Midbrain (tissue), 1 donor: ENCODE measurements around the gene LDLRAD4.
"Not testable (repeated sequence)": the region's sequence is repeated elsewhere in the genome, so short reads cannot be mapped to it uniquely, and the experiment has no call there.

Experiments
- DNase-seq: peaks from one replicate; lab custom pipeline; 2025; lab: John Stamatoyannopoulos, UW

LDLRAD4 gene

GRCh38 chr18:13338318-13338717, 119.8 kb downstream of the LDLRAD4 start:
- no peak for DNase-seq

GRCh38 chr18:13339653-13340052, 121.1 kb downstream of the LDLRAD4 start:
- no peak for DNase-seq

GRCh38 chr18:13346449-13346848, 127.9 kb downstream of the LDLRAD4 start:
- not testable (repeated sequence) for DNase-seq

GRCh38 chr18:13353084-13353823, 134.7 kb downstream of the LDLRAD4 start:
- DNase-seq, result no peak

- DNase-seq, result no peak
Measured at GRCh38 chr18:13354402-13354801, 135.8 kb downstream of the LDLRAD4 start.

- no peak for DNase-seq
Measured at GRCh38 chr18:13356032-13356431, 137.5 kb downstream of the LDLRAD4 start.

- DNase-seq, result no peak
Measured at GRCh38 chr18:13357289-13357688, 138.7 kb downstream of the LDLRAD4 start.

- DNase-seq, result no peak
Measured at GRCh38 chr18:13359210-13359609, 140.7 kb downstream of the LDLRAD4 start.

- DNase-seq, result no peak
Measured at GRCh38 chr18:13361431-13361830, 142.9 kb downstream of the LDLRAD4 start.

GRCh38 chr18:13362051-13362450, 143.5 kb downstream of the LDLRAD4 start:
- DNase-seq, result no peak

GRCh38 chr18:13362607-13363006, 144.0 kb downstream of the LDLRAD4 start:
- no peak for DNase-seq

- DNase-seq, result no peak
Measured at GRCh38 chr18:13363359-13363758, 144.8 kb downstream of the LDLRAD4 start.

- no peak for DNase-seq
Measured at GRCh38 chr18:13364721-13365205, 146.2 kb downstream of the LDLRAD4 start.

- no peak for DNase-seq
Measured at GRCh38 chr18:13366131-13366530, 147.6 kb downstream of the LDLRAD4 start.

GRCh38 chr18:13366541-13366940, 148.0 kb downstream of the LDLRAD4 start:
- DNase-seq, result no peak

- DNase-seq, result no peak
Measured at GRCh38 chr18:13366962-13367892, 148.7 kb downstream of the LDLRAD4 start.

- DNase-seq, result no peak
Measured at GRCh38 chr18:13368080-13368813, 149.7 kb downstream of the LDLRAD4 start.

- DNase-seq, result no peak
Measured at GRCh38 chr18:13369353-13369752, 150.8 kb downstream of the LDLRAD4 start.

GRCh38 chr18:13369756-13370510, 151.4 kb downstream of the LDLRAD4 start:
- DNase-seq, result no peak

GRCh38 chr18:13370995-13371625, 152.6 kb downstream of the LDLRAD4 start:
- DNase-seq, result no peak
